Ectodermal cell (in vitro differentiated cells): Measurements from ENCODE around the gene MEIS1.

Experiments used
- H3K27ac ChIP-seq: 2 replicates; pipeline ENCODE4 v1.7.0; 2013; ENCODE audit warnings: mild to moderate bottlenecking, low read depth, low read length; ENCODE audit not compliant: insufficient read depth, poor library complexity, severe bottlenecking
- H3K27me3 ChIP-seq: 2 replicates; pipeline ENCODE4 v1.7.0; 2013; ENCODE audit warnings: mild to moderate bottlenecking, low read length; ENCODE audit not compliant: insufficient read depth, control insufficient read depth, poor library complexity, severe bottlenecking
- H3K36me3 ChIP-seq: one replicate; pipeline ENCODE4 v1.7.0; 2013; ENCODE audit warnings: low read length; ENCODE audit not compliant: control insufficient read depth, insufficient read depth
- H3K4me1 ChIP-seq: one replicate; pipeline ENCODE4 v1.7.0; 2013; ENCODE audit warnings: low read length; ENCODE audit not compliant: control insufficient read depth, insufficient read depth
- H3K4me3 ChIP-seq: 2 replicates; pipeline ENCODE4 v1.7.0; 2013; ENCODE audit warnings: low read depth, low read length, control low read depth; ENCODE audit not compliant: insufficient read depth
- H3K9me3 ChIP-seq: 2 replicates; pipeline ENCODE4 v1.7.0; 2013; ENCODE audit warnings: mild to moderate bottlenecking, low read length, moderate library complexity; ENCODE audit not compliant: control insufficient read depth
- WGBS, 2 experiments: methylation state at CpG; one replicate each; pipeline ENCODE4 v1.1.7; 2013; ENCODE audit warnings: missing lambda C conversion rate in 2 of 2; 5-methylcytosine and 5-hydroxymethylcytosine counted together

The MEIS1 gene

DNA sequence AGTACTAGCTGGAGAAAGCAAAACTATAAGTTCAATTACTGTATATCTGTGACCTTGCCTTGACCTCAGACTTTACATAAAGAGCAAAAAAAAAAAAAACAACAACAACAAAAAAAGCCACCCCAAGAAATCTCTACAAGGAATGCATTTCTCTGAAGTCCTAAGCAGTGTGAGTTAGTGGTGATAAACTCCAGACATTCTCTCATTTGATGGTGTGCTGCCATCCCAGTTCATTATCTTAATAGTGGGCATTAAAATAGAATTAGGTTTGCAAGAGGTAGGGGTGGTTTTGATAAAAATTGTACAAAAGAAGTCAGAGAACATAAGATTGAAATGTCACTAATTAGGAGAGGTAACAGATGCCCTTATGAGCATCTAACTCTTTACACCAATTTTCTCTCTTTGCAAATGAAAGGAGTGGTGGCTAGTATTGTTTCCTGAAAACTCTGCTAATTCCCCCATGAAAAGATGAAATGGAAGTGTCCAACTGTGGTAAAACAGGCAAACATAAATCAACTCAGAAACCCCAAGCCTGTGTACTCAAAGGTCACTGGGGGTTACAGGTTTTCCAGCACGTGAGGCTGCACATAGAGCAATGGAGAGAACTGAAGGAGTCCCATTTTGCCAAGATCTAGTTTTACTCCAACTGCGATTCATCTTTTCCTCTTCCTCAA lies 131.9 kb downstream of the MEIS1 start:
- H3K27me3 ChIP-seq, result no peaks in the 10 kb centered on the region
- H3K27ac ChIP-seq, result no peak overlapping the region
- H3K4me3 ChIP-seq, result no peak overlapping the region
- H3K36me3 ChIP-seq, result no peaks in the 10 kb centered on the region
- no peaks in the 10 kb centered on the region for H3K9me3 ChIP-seq
- peaks cover 44% of the 10 kb centered on the region for H3K4me1 ChIP-seq
- 62 to 64% methylated on average over 2 of the region's 2 CpGs for WGBS, 2 experiments

DNA sequence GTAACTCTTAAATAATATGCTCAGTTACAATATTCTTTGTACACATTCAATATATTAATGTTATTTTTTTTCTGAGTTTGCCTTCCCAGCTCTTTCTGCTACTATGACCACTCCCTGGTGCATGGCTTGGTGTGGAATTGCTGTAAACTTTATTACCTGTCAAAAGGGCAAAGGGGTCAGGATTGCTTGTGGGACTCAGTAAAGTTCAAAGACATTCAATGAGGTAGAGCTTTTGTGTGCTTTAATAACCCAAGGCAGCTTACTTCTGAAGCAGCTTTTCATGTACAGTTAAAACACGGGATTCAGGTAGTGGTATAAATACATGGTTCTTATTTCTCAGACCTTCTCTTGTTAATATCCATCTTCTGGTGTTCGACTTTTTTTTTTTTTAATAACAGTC lies 132.8 kb downstream of the MEIS1 start:
- peaks cover 40% of the 10 kb centered on the region for H3K4me1 ChIP-seq

DNA sequence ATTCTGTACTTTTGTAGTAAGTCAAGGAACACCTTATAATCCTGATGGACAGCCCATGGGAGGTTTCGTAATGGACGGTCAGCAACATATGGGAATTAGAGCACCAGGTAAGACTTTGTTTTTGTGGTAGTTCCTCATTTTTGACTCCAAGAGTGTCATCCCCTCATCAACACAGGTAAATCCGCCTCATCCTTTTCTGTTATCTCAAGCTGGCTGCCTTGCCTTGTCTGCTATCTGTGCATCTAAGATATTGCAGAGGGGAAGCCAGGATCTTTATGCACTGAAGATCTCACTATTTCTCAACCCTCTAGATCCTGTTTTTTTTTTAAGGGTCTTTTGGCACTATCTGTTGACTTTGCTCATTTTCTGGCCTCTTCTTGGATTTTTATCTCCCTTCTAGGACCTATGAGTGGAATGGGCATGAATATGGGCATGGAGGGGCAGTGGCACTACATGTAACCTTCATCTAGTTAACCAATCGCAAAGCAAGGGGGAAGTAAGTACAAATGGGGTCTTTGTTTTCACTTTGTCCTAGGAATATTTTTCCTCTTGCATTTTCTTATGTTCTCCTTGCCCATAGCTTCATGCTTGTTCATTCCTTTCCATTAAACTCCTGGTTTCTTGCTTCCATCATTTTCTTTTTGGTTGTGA lies 133.8 kb downstream of the MEIS1 start:
- Histone ChIP-seq H3K36me3 (no peaks in the 10 kb centered on the region), H3K27me3 (no peaks in the 10 kb centered on the region), H3K9me3 (no peaks in the 10 kb centered on the region), H3K27ac (peak overlapping the region; percentile 29), H3K4me1 (peaks cover 38% of the 10 kb centered on the region), H3K4me3 (no peak overlapping the region)
- 93 to 94% methylated on average over 4 of the region's 4 CpGs for WGBS, 2 experiments

More for the DNA sequence above, 132.8 kb downstream of the MEIS1 start:
- 57 to 93% methylated on average over 1 to 2 of the region's 2 CpGs for WGBS, 2 experiments
- no peaks in the 10 kb centered on the region for H3K36me3 ChIP-seq
- no peaks in the 10 kb centered on the region for H3K9me3 ChIP-seq
- H3K27me3 ChIP-seq, result no peaks in the 10 kb centered on the region
- no peak overlapping the region for H3K4me3 ChIP-seq
- no peak overlapping the region for H3K27ac ChIP-seq

DNA sequence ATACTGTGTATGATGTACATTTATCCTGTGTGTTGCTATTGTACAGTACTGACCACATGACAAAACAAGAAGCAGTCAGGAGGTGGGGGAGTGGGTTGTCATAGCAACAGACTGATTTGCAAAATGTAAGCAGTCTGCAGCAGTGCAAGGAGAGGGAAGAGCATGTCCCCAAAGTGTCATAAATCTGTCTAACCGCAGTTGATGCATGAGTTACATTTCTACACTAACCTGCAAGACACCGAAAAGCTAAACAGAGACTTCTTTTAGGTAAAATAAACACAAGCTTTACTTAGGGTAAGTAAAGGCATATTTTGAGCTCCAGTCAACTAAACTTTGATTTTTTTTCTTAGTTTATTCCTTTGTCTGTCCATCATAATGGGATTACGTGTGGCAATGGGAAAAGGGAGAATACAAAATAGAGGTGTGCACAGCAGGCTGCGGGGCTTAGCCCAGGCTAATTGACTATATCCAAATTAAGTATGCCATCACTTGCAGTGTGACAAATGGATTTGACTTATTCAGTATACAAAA lies 134.5 kb downstream of the MEIS1 start:
- 73 to 74% methylated on average over 4 of the region's 4 CpGs for WGBS, 2 experiments
- Histone ChIP-seq H3K36me3 (no peaks in the 10 kb centered on the region), H3K9me3 (no peaks in the 10 kb centered on the region), H3K27ac (peak overlapping the region; percentile 41), H3K27me3 (no peaks in the 10 kb centered on the region), H3K4me3 (no peak overlapping the region), H3K4me1 (peaks cover 38% of the 10 kb centered on the region)

DNA sequence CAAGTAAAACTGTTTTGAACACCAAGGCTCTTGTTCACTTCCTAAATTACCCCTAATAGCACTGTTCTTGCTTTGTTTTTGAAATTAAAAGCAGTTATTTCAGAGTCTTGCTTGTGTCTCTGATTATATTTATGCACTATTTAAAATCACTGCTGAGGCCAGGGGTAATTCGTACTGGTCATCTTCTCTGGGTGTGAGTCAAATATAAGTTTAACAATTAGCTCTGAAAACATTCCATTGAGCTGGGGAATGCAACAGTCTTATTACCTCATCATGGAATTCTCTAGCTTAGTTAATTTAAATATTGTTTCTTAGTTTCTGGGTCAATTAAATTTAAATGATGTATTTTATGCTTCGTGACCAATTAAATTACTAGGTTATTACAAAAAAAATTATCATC lies 135.0 kb downstream of the MEIS1 start:
- 78% methylated on average over 1 of the region's 2 CpGs; no CpG with 5 or more reads in 1 of the 2 experiments for WGBS, 2 experiments
- H3K27ac ChIP-seq, result peak overlapping the region; percentile 41
- peaks cover 38% of the 10 kb centered on the region for H3K4me1 ChIP-seq
- no peaks in the 10 kb centered on the region for H3K9me3 ChIP-seq
- H3K4me3 ChIP-seq, result no peak overlapping the region
- no peaks in the 10 kb centered on the region for H3K36me3 ChIP-seq
- no peaks in the 10 kb centered on the region for H3K27me3 ChIP-seq

DNA sequence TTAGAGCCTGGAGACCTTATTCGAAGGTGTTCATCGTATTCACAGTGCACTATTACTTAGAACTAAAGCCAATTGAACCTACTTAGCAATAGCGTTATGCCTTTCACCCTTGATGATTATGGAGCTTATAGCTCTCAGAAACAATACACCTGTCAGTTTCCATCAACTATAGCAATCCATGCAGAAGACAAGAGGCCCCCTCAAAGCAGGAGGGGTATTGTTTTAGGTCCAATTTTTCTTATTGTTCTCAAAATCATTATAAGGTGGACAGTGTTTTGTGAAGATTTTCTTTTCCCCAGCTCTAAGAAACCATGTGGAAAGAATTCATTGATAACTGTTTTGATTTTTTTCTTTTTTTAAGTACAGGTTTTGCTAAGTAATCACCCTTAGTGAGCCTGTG lies 135.5 kb downstream of the MEIS1 start:
- Histone ChIP-seq H3K4me3 (no peak overlapping the region), H3K27me3 (no peaks in the 10 kb centered on the region), H3K9me3 (no peaks in the 10 kb centered on the region), H3K27ac (no peak overlapping the region), H3K4me1 (peaks cover 38% of the 10 kb centered on the region), H3K36me3 (no peaks in the 10 kb centered on the region)
- WGBS, 2 experiments, result 89 to 93% methylated on average over 3 of the region's 3 CpGs

DNA sequence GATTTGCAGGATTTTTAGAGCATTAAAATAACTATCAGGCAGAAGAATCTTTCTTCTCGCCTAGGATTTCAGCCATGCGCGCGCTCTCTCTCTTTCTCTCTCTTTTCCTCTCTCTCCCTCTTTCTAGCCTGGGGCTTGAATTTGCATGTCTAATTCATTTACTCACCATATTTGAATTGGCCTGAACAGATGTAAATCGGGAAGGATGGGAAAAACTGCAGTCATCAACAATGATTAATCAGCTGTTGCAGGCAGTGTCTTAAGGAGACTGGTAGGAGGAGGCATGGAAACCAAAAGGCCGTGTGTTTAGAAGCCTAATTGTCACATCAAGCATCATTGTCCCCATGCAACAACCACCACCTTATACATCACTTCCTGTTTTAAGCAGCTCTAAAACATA lies 137.0 kb downstream of the MEIS1 start:
- H3K27ac ChIP-seq, result no peak overlapping the region
- H3K4me3 ChIP-seq, result no peak overlapping the region
- H3K9me3 ChIP-seq, result no peaks in the 10 kb centered on the region
- H3K4me1 ChIP-seq, result peaks cover 38% of the 10 kb centered on the region
- WGBS, 2 experiments, result 71% methylated on average over 6 of the region's 6 CpGs
- no peaks in the 10 kb centered on the region for H3K36me3 ChIP-seq
- H3K27me3 ChIP-seq, result peaks cover 14% of the 10 kb centered on the region

DNA sequence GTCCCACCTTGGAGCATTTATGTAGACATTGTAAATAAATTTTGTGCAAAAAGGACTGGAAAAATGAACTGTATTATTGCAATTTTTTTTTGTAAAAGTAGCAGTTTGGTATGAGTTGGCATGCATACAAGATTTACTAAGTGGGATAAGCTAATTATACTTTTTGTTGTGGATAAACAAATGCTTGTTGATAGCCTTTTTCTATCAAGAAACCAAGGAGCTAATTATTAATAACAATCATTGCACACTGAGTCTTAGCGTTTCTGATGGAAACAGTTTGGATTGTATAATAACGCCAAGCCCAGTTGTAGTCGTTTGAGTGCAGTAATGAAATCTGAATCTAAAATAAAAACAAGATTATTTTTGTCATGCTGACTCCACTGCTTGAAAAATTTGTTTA lies 137.5 kb downstream of the MEIS1 start:
- Histone ChIP-seq H3K27ac (no peak overlapping the region), H3K9me3 (no peaks in the 10 kb centered on the region), H3K27me3 (peaks cover 18% of the 10 kb centered on the region), H3K4me3 (no peak overlapping the region), H3K36me3 (no peaks in the 10 kb centered on the region), H3K4me1 (peaks cover 37% of the 10 kb centered on the region)
- 100% methylated on average over 2 to 3 of the region's 3 CpGs for WGBS, 2 experiments

DNA sequence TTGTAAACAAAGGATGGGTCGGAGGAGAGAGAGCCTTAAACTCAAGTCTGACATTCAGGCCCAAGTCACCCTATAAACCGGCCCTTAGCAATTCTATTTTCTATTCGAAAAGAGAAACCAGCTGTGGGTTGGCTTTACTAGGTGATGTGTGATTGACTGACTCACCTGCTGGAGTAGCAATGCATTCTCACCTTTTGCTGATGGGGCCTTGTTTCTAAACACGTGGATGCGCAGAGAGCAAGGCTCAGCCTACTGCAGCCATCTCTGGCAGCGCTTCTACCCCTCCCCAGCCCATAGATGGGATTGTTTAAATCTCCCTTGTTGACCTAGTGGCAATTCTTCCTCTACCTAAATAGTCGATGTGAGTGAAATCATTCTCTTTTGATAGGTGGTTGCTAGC lies 138.5 kb downstream of the MEIS1 start:
- Histone ChIP-seq H3K36me3 (no peaks in the 10 kb centered on the region), H3K27ac (peak overlapping the region; percentile 79), H3K4me1 (peaks cover 34% of the 10 kb centered on the region), H3K9me3 (no peaks in the 10 kb centered on the region), H3K4me3 (no peak overlapping the region), H3K27me3 (peaks cover 29% of the 10 kb centered on the region)
- 9 to 15% methylated on average over 6 of the region's 7 CpGs for WGBS, 2 experiments

DNA sequence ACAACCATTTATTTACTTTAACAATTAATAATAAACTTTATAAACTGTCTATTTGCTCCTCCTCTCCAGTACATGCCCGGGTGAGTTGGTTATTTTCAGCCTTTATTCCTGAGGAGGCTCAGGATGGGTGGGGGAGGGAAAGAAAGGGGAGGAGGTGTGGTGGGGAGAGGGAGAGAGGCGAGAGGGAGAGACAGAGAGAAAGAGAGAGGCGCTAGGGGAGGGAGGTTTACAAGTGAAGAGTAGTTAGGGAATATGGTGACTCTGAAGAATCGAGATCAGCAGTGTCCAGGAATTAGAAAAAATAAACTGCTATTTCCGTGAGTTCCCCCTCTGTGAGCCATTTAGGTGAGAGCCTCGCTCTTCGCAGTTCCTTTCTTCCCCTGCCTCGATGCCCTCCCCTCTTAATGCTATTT lies 138.9 kb downstream of the MEIS1 start:
- Histone ChIP-seq H3K27ac (peak overlapping the region; percentile 79), H3K4me1 (peaks cover 34% of the 10 kb centered on the region)
- 0 to 1% methylated on average over 8 of the region's 8 CpGs for WGBS, 2 experiments

More for the DNA sequence above, 138.9 kb downstream of the MEIS1 start:
- Histone ChIP-seq H3K36me3 (no peaks in the 10 kb centered on the region), H3K9me3 (no peaks in the 10 kb centered on the region), H3K27me3 (peaks cover 33% of the 10 kb centered on the region), H3K4me3 (peak overlapping the region; percentile 16)
